KMS-11 (cell line): Measurements from ENCODE around the gene AKAP8L.

ENCODE experiments used
- H2AFZ ChIP-seq: fragments of 200-600 bp; sonication (generic); 2 replicates; pipeline ENCODE4 v1.6.1; 2016; ENCODE audit warnings: antibody characterized with exemption, mixed run types, low read depth
- H3K27ac ChIP-seq: fragments of 200-600 bp; sonication (generic); 2 replicates; pipeline ENCODE4 v1.6.1; 2016; ENCODE audit warnings: mild to moderate bottlenecking, mixed run types
- H3K27me3 ChIP-seq: fragments of 200-600 bp; sonication (generic); 2 replicates; pipeline ENCODE4 v1.6.1; 2017; ENCODE audit warnings: mild to moderate bottlenecking, low read depth, mixed run types, moderate library complexity; ENCODE audit not compliant: insufficient read depth
- H3K36me3 ChIP-seq: fragments of 200-600 bp; sonication (generic); 2 replicates; pipeline ENCODE4 v1.6.1; 2017; ENCODE audit warnings: mild to moderate bottlenecking, mixed run types; ENCODE audit not compliant: insufficient read depth
- H3K4me1 ChIP-seq: fragments of 200-600 bp; sonication (generic); 2 replicates; pipeline ENCODE4 v1.6.1; 2016; ENCODE audit warnings: mild to moderate bottlenecking, low read depth, mixed run types; ENCODE audit not compliant: poor library complexity, severe bottlenecking
- H3K4me2 ChIP-seq: fragments of 200-600 bp; sonication (generic); 2 replicates; pipeline ENCODE4 v1.7.0; 2016; ENCODE audit warnings: mild to moderate bottlenecking, mixed run types
- H3K4me3 ChIP-seq: fragments of 200-600 bp; sonication (generic); IDR thresholded peaks from 2 replicates; pipeline ENCODE4 v1.6.1; 2017; ENCODE audit warnings: low read depth, low read length, mixed read lengths; ENCODE audit not compliant: insufficient read depth
- H3K79me2 ChIP-seq: fragments of 200-600 bp; sonication (generic); 2 replicates; pipeline ENCODE4 v1.6.1; 2016; ENCODE audit warnings: low read depth, mixed run types; ENCODE audit not compliant: insufficient read depth
- H3K9ac ChIP-seq: fragments of 200-600 bp; sonication (generic); 2 replicates; pipeline ENCODE4 v1.6.1; 2016; ENCODE audit warnings: mild to moderate bottlenecking, mixed run types
- H4K20me1 ChIP-seq: fragments of 200-600 bp; sonication (generic); 2 replicates; pipeline ENCODE4 v1.6.1; 2016; ENCODE audit warnings: mild to moderate bottlenecking, mixed run types; ENCODE audit not compliant: insufficient read depth
- CTCF ChIP-seq: fragments of 200-600 bp; sonication (generic); conservative IDR thresholded peaks from 2 replicates; pipeline ENCODE4 v1.6.1; 2017; ENCODE audit warnings: low read depth, mild to moderate bottlenecking, antibody characterized with exemption, low read length, moderate library complexity, mixed read lengths

Gene AKAP8L

DNA sequence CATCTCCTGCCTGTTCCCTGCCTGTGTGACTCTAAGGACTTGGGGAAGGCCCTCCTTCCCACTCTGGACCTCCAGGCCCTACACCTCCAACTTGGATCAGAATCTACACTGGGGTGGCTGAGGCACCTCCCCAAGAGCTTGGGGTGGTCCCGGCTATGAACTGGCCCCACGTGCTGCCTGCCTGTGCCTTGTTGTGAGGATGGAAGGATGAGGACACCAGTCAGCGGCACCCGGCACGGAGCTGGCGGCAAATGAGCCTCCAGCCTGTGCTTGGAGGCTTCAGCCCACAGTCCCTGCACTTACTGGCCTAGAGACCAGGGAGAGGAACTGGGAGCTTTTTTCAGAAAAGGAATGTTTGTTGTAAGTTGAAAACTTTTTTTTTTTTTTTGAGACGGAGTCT is 47.7 kb downstream of the AKAP8L start:
- no peaks in the 10 kb centered on the region for H4K20me1 ChIP-seq

GRCh38 chr19:15369594-15369891 is 49.2 kb downstream of the AKAP8L start:
- H3K27me3 ChIP-seq, result no peaks in the 10 kb centered on the region
- TF ChIP-seq CTCF, result no peak
- H3K4me3 ChIP-seq, result no peak overlapping the region
- no peak overlapping the region for H2AFZ ChIP-seq
- no peak overlapping the region for H3K4me2 ChIP-seq
- H3K9ac ChIP-seq, result no peak overlapping the region
- peaks cover 25% of the 10 kb centered on the region for H3K79me2 ChIP-seq
- no peaks in the 10 kb centered on the region; the same call in 1 of the 2 replicates for H3K36me3 ChIP-seq
- H3K4me1 ChIP-seq, result peaks cover 10% of the 10 kb centered on the region
- H4K20me1 ChIP-seq, result no peaks in the 10 kb centered on the region
- no peak overlapping the region for H3K27ac ChIP-seq

More for the DNA sequence above, 47.7 kb downstream of the AKAP8L start:
- no peak for TF ChIP-seq CTCF
- Histone ChIP-seq H3K4me1 (peaks cover 10% of the 10 kb centered on the region), H3K9ac (no peak overlapping the region), H3K27me3 (no peaks in the 10 kb centered on the region), H3K79me2 (peaks cover 41% of the 10 kb centered on the region), H3K36me3 (no peaks in the 10 kb centered on the region; the same call in 1 of the 2 replicates), H3K4me3 (no peak overlapping the region), H3K4me2 (no peak overlapping the region), H3K27ac (no peak overlapping the region), H2AFZ (no peak overlapping the region)

DNA sequence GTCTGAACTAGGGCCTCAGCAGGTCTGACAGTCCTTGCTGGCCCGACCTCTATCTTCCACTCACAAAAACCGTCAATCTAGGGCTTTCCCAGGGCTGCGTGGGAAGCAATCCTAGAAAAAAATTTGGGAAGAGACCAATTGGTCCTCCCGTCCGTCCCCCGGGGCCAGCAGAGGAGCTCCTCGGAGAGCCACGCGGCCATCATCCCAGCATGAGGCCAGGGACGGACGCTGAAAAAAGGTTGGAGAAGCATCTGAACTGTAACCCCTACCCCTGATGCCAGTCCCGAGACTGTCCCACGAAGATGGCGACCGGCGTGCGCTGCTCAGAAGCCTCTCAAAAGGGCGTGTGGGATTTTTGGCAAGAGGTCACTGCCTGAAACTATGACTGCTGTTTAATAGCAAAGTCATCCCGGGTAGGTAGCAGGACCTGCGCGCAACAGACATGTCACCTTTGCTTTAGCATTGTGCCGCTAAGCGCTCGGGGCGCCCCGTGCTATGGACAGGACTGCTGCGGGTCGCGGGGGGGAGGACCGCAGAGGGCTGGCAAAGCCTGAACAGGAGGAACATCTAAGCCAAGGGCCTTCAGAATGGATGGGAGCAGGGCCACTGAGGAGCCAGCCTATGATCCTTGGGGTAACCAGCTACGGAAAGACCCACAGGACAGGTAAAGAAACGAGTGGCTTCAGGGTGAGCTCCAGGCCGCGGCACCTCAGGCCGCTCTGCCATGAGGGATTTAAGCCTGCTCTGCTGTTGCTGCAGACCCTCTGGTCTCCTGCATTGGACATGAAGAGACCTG is 49.8 kb downstream of the AKAP8L start:
- peaks cover 20% of the 10 kb centered on the region; the same call in 1 of the 2 replicates for H3K79me2 ChIP-seq
- H3K4me1 ChIP-seq, result peaks cover 10% of the 10 kb centered on the region
- TF ChIP-seq CTCF, result no peak
- H3K9ac ChIP-seq, result no peak overlapping the region
- H3K4me3 ChIP-seq, result no peak overlapping the region
- H4K20me1 ChIP-seq, result no peaks in the 10 kb centered on the region
- H2AFZ ChIP-seq, result no peak overlapping the region
- H3K36me3 ChIP-seq, result no peaks in the 10 kb centered on the region; the same call in 1 of the 2 replicates
- H3K27ac ChIP-seq, result no peak overlapping the region
- no peaks in the 10 kb centered on the region for H3K27me3 ChIP-seq
- no peak overlapping the region for H3K4me2 ChIP-seq

DNA sequence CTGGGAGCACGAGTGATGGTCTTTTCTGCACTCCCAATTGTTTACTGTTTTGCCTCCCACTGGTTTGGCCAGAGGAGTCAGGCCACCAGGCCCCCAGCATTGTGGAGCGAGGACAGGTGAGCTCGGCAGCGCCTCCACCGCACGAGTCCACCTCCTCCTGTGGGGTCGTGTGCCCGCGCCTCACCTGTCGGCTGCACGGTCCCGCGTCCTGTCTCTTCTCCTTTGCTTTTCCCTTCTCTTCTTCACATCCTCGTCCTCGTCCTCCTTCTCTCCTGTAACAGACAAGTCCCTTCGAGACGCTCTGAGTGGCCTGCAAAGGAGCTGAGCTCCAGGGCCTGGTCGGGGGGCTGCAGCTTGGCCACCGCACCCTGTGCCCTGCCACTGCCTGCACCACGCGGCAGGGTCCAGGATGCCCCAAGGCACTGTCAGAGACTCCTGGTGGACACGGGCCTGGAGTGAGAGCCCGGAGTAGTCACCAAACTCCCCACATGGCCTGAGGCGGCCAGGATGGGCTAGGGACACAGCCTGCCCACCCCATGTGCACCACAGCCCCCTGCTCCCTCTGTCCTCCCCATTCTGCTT is 50.6 kb downstream of the AKAP8L start:
- H2AFZ ChIP-seq, result no peak overlapping the region
- no peak overlapping the region for H3K4me3 ChIP-seq
- no peak overlapping the region for H3K9ac ChIP-seq
- H3K27me3 ChIP-seq, result no peaks in the 10 kb centered on the region
- H4K20me1 ChIP-seq, result no peaks in the 10 kb centered on the region
- H3K79me2 ChIP-seq, result peaks cover 11% of the 10 kb centered on the region; the same call in 1 of the 2 replicates
- no peak overlapping the region for H3K27ac ChIP-seq
- TF ChIP-seq CTCF, result no peak
- peaks cover 10% of the 10 kb centered on the region for H3K4me1 ChIP-seq
- no peak overlapping the region for H3K4me2 ChIP-seq
- no peaks in the 10 kb centered on the region; the same call in 1 of the 2 replicates for H3K36me3 ChIP-seq
